Measurements from ENCODE around the gene PAN3. TPM values are rescaled to one million over a fixed set of nuclear protein-coding genes. Genes with fewer than 3 reads are reported as not detected.

Gene PAN3
- total RNA-seq, 4 donors from 2014 or later, result 18.4 to 42.9 (median 20.2) TPM

DNA sequence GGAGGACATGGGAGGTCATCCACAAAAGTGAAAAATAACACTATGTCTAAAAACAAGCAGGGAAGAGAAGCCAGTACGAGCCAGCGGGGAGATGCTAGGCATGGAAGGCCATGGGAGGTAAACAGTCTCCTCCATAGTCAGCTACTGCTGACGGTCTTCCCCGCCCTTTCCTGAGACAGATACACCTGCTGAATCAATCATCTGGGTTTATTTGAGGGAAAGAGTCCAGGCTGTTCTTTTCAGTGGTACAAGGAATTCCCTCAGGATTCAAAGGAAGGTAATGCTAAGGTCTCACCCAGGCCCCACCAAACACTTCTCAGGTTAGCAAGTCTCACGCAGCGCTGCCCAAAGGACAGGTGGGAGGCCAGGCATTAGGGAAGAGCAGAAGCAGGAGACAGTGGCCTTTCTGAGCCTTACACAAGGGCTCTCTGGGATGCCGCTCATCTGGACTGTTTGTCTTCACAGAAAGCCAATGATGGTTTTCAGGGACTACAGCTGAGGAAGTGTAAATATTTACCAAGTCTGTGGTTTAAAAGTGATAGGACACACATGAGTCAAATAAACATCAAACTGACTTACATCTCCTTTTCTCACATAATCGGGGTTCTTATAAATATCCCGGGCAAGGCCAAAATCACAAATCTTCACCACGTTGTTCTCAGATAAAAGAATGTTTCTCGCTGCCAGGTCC is 182.7 kb downstream of the PAN3 start:
- no peak for DNase-seq
- Histone ChIP-seq H3K9me3 (no peaks in the 10 kb centered on the region), H3K27ac (no peak overlapping the region), H3K4me3 (no peak overlapping the region), H3K27me3 (peaks cover 0 to 7% (median 0%) of the 10 kb centered on the region in 4 donors), H3K36me3 (no peaks in the 10 kb centered on the region), H3K4me1 (peaks cover 0 to 10% (median 0%) of the 10 kb centered on the region in 3 donors)
- TF ChIP-seq POLR2A (IDR thresholded peaks at IDR 0.05), result no peak
- TF ChIP-seq, protein P1, sequence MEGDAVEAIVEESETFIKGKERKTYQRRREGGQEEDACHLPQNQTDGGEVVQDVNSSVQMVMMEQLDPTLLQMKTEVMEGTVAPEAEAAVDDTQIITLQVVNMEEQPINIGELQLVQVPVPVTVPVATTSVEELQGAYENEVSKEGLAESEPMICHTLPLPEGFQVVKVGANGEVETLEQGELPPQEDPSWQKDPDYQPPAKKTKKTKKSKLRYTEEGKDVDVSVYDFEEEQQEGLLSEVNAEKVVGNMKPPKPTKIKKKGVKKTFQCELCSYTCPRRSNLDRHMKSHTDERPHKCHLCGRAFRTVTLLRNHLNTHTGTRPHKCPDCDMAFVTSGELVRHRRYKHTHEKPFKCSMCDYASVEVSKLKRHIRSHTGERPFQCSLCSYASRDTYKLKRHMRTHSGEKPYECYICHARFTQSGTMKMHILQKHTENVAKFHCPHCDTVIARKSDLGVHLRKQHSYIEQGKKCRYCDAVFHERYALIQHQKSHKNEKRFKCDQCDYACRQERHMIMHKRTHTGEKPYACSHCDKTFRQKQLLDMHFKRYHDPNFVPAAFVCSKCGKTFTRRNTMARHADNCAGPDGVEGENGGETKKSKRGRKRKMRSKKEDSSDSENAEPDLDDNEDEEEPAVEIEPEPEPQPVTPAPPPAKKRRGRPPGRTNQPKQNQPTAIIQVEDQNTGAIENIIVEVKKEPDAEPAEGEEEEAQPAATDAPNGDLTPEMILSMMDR (IDR thresholded peaks at IDR 0.05), result no peak
- WGBS, 2 donors, result 65 to 69% methylated on average over 11 of the region's 11 CpGs
- intact Hi-C loops (cut with DNase I), result no loop called here

DNA sequence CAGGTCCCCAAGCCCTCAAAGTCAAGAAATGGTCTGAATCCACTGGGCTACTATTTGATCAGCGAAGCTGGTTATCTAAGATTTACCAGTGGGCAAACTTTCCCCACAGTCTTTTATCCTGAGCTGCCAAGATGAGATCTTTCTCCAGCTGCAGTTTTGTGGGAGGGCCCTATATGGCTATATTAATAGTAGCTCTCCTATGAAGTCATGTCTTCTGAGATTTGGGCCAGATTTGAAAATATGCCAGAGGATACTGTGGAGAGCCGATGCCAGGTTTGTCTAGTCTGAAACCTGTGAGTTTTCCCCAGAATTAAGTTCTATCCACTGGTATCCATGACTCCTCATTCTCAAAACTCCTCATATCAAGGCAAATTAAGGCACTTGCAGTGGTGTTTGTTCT is 183.4 kb downstream of the PAN3 start:
- no peak for DNase-seq
- no peaks in the 10 kb centered on the region for H3K36me3 ChIP-seq
- H3K4me1 ChIP-seq, result peaks cover 0 to 10% (median 0%) of the 10 kb centered on the region in 3 donors
- no peaks in the 10 kb centered on the region for H3K9me3 ChIP-seq
- H3K27me3 ChIP-seq, result peaks cover 0 to 7% (median 0%) of the 10 kb centered on the region in 4 donors
- 77 to 89% methylated on average over 2 of the region's 2 CpGs for WGBS, 2 donors
- no peak overlapping the region for H3K4me3 ChIP-seq
- TF ChIP-seq POLR2A (IDR thresholded peaks at IDR 0.05), result no peak
- TF ChIP-seq, protein P1 (IDR thresholded peaks at IDR 0.05), result no peak
- intact Hi-C loops (cut with DNase I), result no loop called here
- no peak overlapping the region for H3K27ac ChIP-seq

DNA sequence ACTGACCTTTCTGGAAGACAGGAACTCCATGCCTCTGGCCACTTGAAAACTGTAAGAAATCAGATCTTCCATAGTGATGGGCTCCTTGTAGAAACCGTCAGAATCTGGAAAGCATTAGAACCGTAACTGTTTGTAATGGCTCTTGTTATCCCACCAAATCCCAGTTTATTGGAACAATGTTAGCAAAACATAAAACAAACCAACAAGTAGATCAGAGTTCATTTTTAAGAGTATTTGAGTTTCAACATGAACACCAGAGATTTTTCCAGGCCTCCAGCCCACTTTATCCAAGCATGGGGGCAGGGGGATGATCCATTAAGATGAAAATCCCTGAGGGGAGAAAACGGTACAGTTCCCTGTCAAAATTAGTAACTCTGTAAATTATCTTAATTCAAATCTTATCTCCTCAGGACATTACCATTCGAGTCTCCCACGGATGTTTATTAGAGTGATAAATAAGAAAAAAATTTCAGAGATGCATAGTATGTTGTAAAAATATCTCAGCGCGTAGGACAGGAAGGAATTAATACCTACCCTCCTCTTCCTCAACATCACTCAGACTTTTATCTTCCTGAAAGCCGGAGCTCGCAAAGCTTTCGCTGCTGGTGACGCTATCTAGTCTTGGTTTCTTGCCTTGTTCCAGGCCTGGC is 184.0 kb downstream of the PAN3 start:
- no peak for TF ChIP-seq POLR2A (IDR thresholded peaks at IDR 0.05)
- TF ChIP-seq, protein P1 (IDR thresholded peaks at IDR 0.05), result no peak
- intact Hi-C loops (cut with DNase I), result no loop called here
- H3K9me3 ChIP-seq, result no peaks in the 10 kb centered on the region
- H3K27me3 ChIP-seq, result peaks cover 0 to 7% (median 0%) of the 10 kb centered on the region in 4 donors
- no peaks in the 10 kb centered on the region for H3K36me3 ChIP-seq
- H3K4me3 ChIP-seq, result no peak overlapping the region
- WGBS, 2 donors, result 69 to 78% methylated on average over 11 of the region's 11 CpGs
- no peak for DNase-seq
- no peak overlapping the region for H3K27ac ChIP-seq
- H3K4me1 ChIP-seq, result peaks cover 0 to 10% (median 0%) of the 10 kb centered on the region in 3 donors

DNA sequence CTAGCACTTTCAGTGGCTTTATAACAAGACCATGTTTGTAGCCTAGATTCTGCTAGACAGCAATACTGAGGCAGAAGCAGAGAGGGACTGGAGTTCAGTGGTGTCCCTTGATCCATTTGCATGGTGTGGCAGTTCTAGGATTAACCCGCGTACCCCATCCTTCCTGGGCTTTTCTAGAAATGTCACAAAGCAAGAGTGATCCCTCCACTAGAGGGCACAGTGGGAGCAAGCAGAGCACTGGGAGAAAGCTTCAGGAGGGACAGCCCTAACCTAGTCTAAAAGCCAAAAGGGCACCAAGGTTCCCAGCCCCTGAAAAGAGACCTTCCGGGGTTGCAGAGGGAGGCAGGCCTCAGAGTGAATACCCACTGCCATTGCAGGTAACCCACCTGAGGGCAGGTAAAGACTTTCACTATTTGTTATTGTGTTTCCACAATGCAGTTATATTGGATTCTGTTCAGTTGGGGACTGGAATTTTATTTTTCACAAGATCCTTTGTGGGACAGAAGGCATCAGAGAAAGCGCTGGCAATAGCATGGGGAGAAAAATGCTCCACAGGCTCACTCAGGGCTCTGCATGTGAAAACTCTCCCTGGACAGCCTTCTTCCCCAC is 185.9 kb downstream of the PAN3 start:
- Histone ChIP-seq H3K4me3 (no peak overlapping the region), H3K36me3 (no peaks in the 10 kb centered on the region), H3K9me3 (no peaks in the 10 kb centered on the region), H3K4me1 (peaks cover 0 to 10% (median 0%) of the 10 kb centered on the region in 3 donors), H3K27me3 (peaks cover 0 to 7% (median 0%) of the 10 kb centered on the region in 4 donors), H3K27ac (no peak overlapping the region)
- DNase-seq, result no peak
- TF ChIP-seq, protein P1 (IDR thresholded peaks at IDR 0.05), result peak; percentile 45 to 74 (median 58)
- no peak for TF ChIP-seq POLR2A (IDR thresholded peaks at IDR 0.05)
- intact Hi-C loops (cut with DNase I), result no loop called here
- WGBS, 2 donors, result 24 to 35% methylated on average over 3 to 4 of the region's 4 CpGs

DNA sequence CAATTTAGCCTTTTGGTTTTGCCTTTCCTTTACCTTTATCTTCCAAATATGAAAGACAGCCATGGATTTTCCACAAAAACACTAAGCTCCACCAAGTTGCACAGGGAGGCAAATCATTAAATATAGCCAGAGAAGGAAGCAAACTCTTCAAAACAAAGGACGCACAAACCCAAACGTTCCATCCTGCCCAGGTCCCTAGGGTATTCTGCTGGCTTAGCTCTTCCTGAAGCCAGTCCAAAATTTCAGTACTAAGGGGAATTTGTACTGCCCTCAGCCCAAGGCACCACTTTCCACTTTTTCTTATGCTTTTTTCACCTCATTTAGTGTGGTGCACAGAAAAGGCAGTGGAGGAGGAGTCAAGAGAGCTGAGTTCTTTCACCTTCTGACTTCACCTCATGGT is 186.7 kb downstream of the PAN3 start:
- intact Hi-C loops (cut with DNase I), result loop anchor here (5.0 kb wide), 1 partner anchor 312 kb away; no protein-coding TSS in a partner anchor
- 23 to 44% methylated on average over 2 of the region's 2 CpGs for WGBS, 2 donors
- no peak for DNase-seq

More for the DNA sequence above, 186.7 kb downstream of the PAN3 start:
- no peak overlapping the region for H3K27ac ChIP-seq
- no peak for TF ChIP-seq POLR2A (IDR thresholded peaks at IDR 0.05)
- TF ChIP-seq, protein P1 (IDR thresholded peaks at IDR 0.05), result no peak
- no peaks in the 10 kb centered on the region for H3K36me3 ChIP-seq
- no peaks in the 10 kb centered on the region for H3K9me3 ChIP-seq
- peaks cover 0 to 17% (median 0%) of the 10 kb centered on the region in 3 donors for H3K4me1 ChIP-seq
- peaks cover 0 to 7% (median 0%) of the 10 kb centered on the region in 4 donors for H3K27me3 ChIP-seq
- H3K4me3 ChIP-seq, result no peak overlapping the region
